SU-DHL-6 (cell line): ENCODE data around the gene CCDC186.

ENCODE experiments used
- H2AFZ ChIP-seq: fragments of 200-600 bp; sonication (generic); 2 replicates; pipeline ENCODE4 v1.6.1; 2014; ENCODE audit warnings: low read depth, mild to moderate bottlenecking, moderate library complexity, mixed read lengths, antibody characterized with exemption, low read length; ENCODE audit not compliant: severe bottlenecking
- H3F3A ChIP-seq: fragments of 200-600 bp; shearing (Covaris generic); 2 replicates; pipeline ENCODE4 v1.6.0; 2016; ENCODE audit warnings: antibody characterized with exemption, mild to moderate bottlenecking; ENCODE audit not compliant: insufficient read depth
- H3K27ac ChIP-seq: fragments of 200-600 bp; sonication (generic); 2 replicates; pipeline ENCODE4 v1.5.1; 2016; ENCODE audit warnings: low read depth, mild to moderate bottlenecking, low read length, moderate library complexity, mixed read lengths
- H3K27me3 ChIP-seq: fragments of 200-600 bp; sonication (generic), shearing (Covaris generic); 2 replicates; pipeline ENCODE4 v1.6.0; 2014; ENCODE audit warnings: mild to moderate bottlenecking, low read length
- H3K36me3 ChIP-seq: fragments of 200-600 bp; sonication (generic); 2 replicates; pipeline ENCODE4 v1.6.1; 2014; ENCODE audit warnings: mild to moderate bottlenecking, low read length, mixed read lengths
- H3K4me2 ChIP-seq: fragments of 300-600, 200-600 bp; shearing (Covaris generic), sonication (generic); 2 replicates; pipeline ENCODE4 v1.6.0; 2014; ENCODE audit warnings: low read length, low read depth, mild to moderate bottlenecking; ENCODE audit not compliant: poor library complexity, severe bottlenecking
- H3K4me3 ChIP-seq: fragments of 200-600 bp; sonication (generic); 2 replicates; pipeline ENCODE4 v1.5.1; 2014; ENCODE audit warnings: antibody characterized with exemption, low read length, mild to moderate bottlenecking, mixed read lengths; ENCODE audit not compliant: insufficient read depth, poor library complexity, severe bottlenecking
- H3K79me2 ChIP-seq: fragments of 200-600 bp; sonication (generic); 2 replicates; pipeline ENCODE4 v1.6.1; 2014; ENCODE audit warnings: mild to moderate bottlenecking, low read length, moderate library complexity; ENCODE audit not compliant: insufficient read depth
- H3K9ac ChIP-seq: fragments of 200-600 bp; sonication (generic); 2 replicates; pipeline ENCODE4 v1.7.0; 2014; ENCODE audit warnings: mild to moderate bottlenecking, low read length
- H3K9me2 ChIP-seq: fragments of 200-600 bp; sonication (generic); replicated peaks from 2 replicates; pipeline ENCODE4 v1.6.1; 2014; ENCODE audit warnings: low read length; ENCODE audit not compliant: insufficient read depth
- H3K9me3 ChIP-seq: fragments of 200-600 bp; sonication (generic); 2 replicates; pipeline ENCODE4 v1.6.1; 2014; ENCODE audit warnings: low read length, mixed read lengths; ENCODE audit not compliant: insufficient read depth
- H4K20me1 ChIP-seq: fragments of 200-600 bp; sonication (generic); 2 replicates; pipeline ENCODE4 v1.6.1; 2014; ENCODE audit warnings: low read depth, mild to moderate bottlenecking, antibody characterized with exemption, low read length, moderate library complexity, mixed read lengths
- EZH2phosphoT487 ChIP-seq: fragments of 200-600 bp; sonication (generic), shearing (Covaris generic); conservative IDR thresholded peaks from 2 replicates; pipeline ENCODE4 v1.6.1; 2018; ENCODE audit warnings: mild to moderate bottlenecking, antibody characterized with exemption, low read length, moderate library complexity, mixed read lengths
- TF ChIP-seq, protein P1 (sequence below): fragments of 200-600 bp; sonication (generic); IDR thresholded peaks from one replicate; pipeline ENCODE4 v1.5.1; 2017; ENCODE audit warnings: antibody characterized with exemption, mild to moderate bottlenecking, low read length, moderate library complexity; ENCODE audit not compliant: insufficient read depth, poor library complexity, severe bottlenecking

CCDC186 gene

DNA sequence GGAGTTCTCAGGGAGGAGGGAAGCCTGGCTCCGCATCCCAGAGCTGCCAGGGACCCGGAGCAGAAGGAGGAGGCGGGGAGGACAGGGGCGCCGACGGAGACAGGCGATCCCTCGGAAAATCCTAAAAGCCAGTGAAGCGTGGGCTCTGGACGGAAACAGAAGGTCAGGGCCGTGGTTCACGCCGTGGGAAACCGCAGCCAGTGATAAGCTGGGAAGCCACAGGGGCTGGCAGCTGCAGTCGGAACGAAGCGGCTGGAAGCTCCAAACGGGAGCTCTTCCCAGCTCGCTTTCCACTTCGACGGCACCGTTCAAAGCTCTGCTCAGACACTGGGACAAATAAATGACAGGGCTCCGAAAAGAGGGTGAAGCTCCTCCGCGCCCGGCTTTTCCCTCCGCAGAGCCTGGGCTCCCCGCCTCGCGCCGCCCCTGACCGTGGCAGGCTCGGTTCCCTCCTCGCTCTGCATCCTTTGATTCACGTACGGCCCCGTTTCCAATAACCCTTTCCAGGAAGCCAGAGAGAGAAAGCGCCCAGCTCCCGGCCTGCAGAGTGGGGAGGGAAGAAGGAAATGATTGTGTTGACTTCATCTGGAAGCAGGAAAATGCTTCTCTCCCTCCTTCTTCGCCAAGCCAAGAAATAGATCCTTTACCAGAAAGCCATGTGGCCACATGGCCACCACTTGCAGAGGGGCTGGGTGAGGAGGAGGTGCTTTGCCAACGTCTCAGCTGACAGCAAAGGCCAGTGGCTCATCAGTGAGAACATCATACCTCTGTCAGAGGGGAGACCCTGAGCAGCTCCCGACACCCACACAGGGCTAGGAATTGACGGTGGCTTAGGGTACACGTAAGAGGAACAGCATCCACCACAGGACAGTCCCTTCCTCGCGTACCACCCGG lies 72.9 kb downstream of the CCDC186 start:
- Histone ChIP-seq H3K27ac (no peak overlapping the region), H3K4me2 (no peak overlapping the region), H3K4me3 (no peak overlapping the region), H4K20me1 (no peaks in the 10 kb centered on the region), H3K9ac (no peak overlapping the region), H3K9me2 (no peaks in the 10 kb centered on the region), H3F3A (no peaks in the 10 kb centered on the region), H3K36me3 (no peaks in the 10 kb centered on the region), H3K9me3 (no peaks in the 10 kb centered on the region), H3K79me2 (no peaks in the 10 kb centered on the region), H3K27me3 (no peaks in the 10 kb centered on the region), H2AFZ (no peak overlapping the region)
- no peak for TF ChIP-seq EZH2phosphoT487
- TF ChIP-seq, protein P1, sequence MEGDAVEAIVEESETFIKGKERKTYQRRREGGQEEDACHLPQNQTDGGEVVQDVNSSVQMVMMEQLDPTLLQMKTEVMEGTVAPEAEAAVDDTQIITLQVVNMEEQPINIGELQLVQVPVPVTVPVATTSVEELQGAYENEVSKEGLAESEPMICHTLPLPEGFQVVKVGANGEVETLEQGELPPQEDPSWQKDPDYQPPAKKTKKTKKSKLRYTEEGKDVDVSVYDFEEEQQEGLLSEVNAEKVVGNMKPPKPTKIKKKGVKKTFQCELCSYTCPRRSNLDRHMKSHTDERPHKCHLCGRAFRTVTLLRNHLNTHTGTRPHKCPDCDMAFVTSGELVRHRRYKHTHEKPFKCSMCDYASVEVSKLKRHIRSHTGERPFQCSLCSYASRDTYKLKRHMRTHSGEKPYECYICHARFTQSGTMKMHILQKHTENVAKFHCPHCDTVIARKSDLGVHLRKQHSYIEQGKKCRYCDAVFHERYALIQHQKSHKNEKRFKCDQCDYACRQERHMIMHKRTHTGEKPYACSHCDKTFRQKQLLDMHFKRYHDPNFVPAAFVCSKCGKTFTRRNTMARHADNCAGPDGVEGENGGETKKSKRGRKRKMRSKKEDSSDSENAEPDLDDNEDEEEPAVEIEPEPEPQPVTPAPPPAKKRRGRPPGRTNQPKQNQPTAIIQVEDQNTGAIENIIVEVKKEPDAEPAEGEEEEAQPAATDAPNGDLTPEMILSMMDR = no peak

DNA sequence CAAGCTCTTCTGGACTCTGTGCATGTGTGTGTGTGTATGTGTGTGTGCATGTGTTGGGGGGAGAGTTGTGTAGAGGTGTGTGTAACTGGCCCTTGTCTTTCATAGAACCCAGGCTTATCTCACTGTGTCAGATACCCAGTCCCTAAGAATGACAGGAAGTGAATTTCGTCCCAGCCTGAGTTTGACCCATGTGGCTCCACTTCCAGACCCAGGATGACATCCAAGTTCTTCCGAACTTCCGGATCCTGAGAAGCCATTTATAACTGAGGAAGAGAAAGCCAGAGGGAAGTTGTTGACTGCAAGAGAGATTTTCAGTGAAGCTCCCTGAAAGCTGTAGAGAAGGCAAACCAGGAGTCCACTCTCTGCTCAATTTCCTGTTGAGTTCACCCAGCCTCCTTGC lies 77.1 kb downstream of the CCDC186 start:
- Histone ChIP-seq H3K79me2 (no peaks in the 10 kb centered on the region), H3K4me3 (peak overlapping the region; percentile 32), H3K27ac (peak overlapping the region; percentile 85), H4K20me1 (no peaks in the 10 kb centered on the region), H3K36me3 (no peaks in the 10 kb centered on the region; the same call in 1 of the 2 replicates), H3K4me2 (peak overlapping the region; percentile 77), H3K9me2 (no peaks in the 10 kb centered on the region), H3K27me3 (no peaks in the 10 kb centered on the region), H3K9ac (peak overlapping the region; percentile 47), H2AFZ (peak overlapping the region; percentile 2), H3K9me3 (peaks cover 8% of the 10 kb centered on the region; the same call in 1 of the 2 replicates), H3F3A (no peaks in the 10 kb centered on the region)
- TF ChIP-seq EZH2phosphoT487 = no peak
- TF ChIP-seq, protein P1 = no peak

DNA sequence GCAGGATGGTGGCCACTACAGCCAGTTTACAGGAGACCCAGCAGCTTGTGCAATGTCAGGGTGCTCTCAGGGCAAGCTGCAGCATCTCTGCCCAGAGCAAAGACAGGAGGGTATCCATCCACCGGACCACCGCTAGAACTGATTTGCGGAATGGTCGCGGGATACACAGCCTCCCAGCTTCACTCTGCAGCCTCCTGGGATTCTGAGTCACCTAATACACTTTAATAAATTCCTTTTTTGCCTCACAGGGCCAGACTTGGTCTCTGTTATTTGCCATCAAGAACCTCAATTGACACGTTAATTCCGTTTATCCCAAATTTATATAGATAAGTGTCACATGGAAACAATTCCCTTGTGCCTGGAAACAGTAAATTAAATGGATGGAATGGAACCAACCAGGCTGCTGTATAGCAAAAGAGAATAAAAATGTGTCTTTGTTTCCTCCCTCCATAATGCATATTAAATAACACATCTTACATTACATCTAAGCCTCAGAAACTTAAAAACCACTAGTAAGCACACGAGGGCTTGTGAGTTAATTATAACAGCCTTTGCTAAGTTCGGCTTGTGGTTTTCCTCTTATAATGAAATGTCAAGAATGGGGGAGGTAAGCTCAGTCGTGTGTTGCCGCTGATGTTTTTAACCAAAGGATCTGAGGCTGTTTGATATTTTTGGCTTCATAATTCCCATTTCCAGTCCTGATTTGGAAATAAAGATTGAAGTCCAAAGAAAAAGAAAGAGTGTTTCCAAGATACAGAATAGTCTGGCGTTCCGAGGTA lies 78.3 kb downstream of the CCDC186 start:
- peak overlapping the region; percentile 77 for H3K4me2 ChIP-seq
- no peaks in the 10 kb centered on the region for H3K27me3 ChIP-seq
- no peaks in the 10 kb centered on the region for H4K20me1 ChIP-seq
- H3K4me3 ChIP-seq = peak overlapping the region; percentile 32
- TF ChIP-seq, protein P1 = no peak
- TF ChIP-seq EZH2phosphoT487 = no peak
- H3F3A ChIP-seq = no peaks in the 10 kb centered on the region
- no peaks in the 10 kb centered on the region for H3K79me2 ChIP-seq
- H3K9me2 ChIP-seq = no peaks in the 10 kb centered on the region
- no peaks in the 10 kb centered on the region; the same call in 1 of the 2 replicates for H3K36me3 ChIP-seq
- no peak overlapping the region for H2AFZ ChIP-seq
- H3K9ac ChIP-seq = peak overlapping the region; percentile 47
- peaks cover 8% of the 10 kb centered on the region; the same call in 1 of the 2 replicates for H3K9me3 ChIP-seq
- H3K27ac ChIP-seq = peak overlapping the region; percentile 85
